Loucy (cell line): ENCODE results near the gene SNRNP25.

ENCODE experiments used
- H2AFZ ChIP-seq: fragments of 200-600 bp; sonication (generic); 2 replicates; pipeline ENCODE4 v1.6.0; 2016; ENCODE audit warnings: antibody characterized with exemption, mild to moderate bottlenecking, low read length, moderate library complexity
- H3F3A ChIP-seq: fragments of 200-600 bp; 2 replicates; pipeline ENCODE4 v1.6.0; 2016; ENCODE audit warnings: antibody characterized with exemption, low read depth, mild to moderate bottlenecking
- H3K27me3 ChIP-seq: fragments of 200-600 bp; sonication (generic); 2 replicates; pipeline ENCODE4 v1.6.1; 2014; ENCODE audit warnings: low read length, mild to moderate bottlenecking; ENCODE audit not compliant: insufficient read depth, poor library complexity, severe bottlenecking
- H3K36me3 ChIP-seq: fragments of 200-600 bp; sonication (generic); 2 replicates; pipeline ENCODE4 v1.6.1; 2016; ENCODE audit warnings: low read length; ENCODE audit not compliant: insufficient read depth
- H3K4me1 ChIP-seq: fragments of 200-600 bp; sonication (generic); 2 replicates; pipeline ENCODE4 v1.5.1; 2014; ENCODE audit warnings: low read length, mild to moderate bottlenecking; ENCODE audit not compliant: insufficient read depth, poor library complexity, severe bottlenecking
- H3K4me2 ChIP-seq: fragments of 200-600 bp; sonication (generic); 2 replicates; pipeline ENCODE4 v1.6.0; 2014; ENCODE audit warnings: antibody characterized with exemption, low read length, low read depth, mild to moderate bottlenecking; ENCODE audit not compliant: poor library complexity, severe bottlenecking
- H3K4me3 ChIP-seq: fragments of 200-600 bp; sonication (generic); 2 replicates; pipeline ENCODE4 v1.5.1; 2014; ENCODE audit warnings: low read length, mild to moderate bottlenecking, mixed read lengths; ENCODE audit not compliant: poor library complexity, severe bottlenecking
- H3K79me2 ChIP-seq: fragments of 200-600 bp; sonication (generic); 2 replicates; pipeline ENCODE4 v1.6.1; 2014; ENCODE audit warnings: low read length; ENCODE audit not compliant: insufficient read depth
- H3K9ac ChIP-seq: fragments of 200-600 bp; sonication (generic); 2 replicates; pipeline ENCODE4 v1.6.0; 2014; ENCODE audit warnings: mild to moderate bottlenecking, low read depth, low read length, moderate library complexity; ENCODE audit not compliant: poor library complexity, severe bottlenecking
- H3K9me2 ChIP-seq: fragments of 200-600 bp; sonication (generic); replicated peaks from 2 replicates; pipeline ENCODE4 v1.6.1; 2016; ENCODE audit warnings: low read depth, low read length, mixed read lengths
- H3K9me3 ChIP-seq: fragments of 200-600 bp; sonication (generic); 2 replicates; pipeline ENCODE4 v1.6.1; 2014; ENCODE audit warnings: mild to moderate bottlenecking, antibody characterized with exemption, low read length, low read depth; ENCODE audit not compliant: insufficient read depth
- H4K20me1 ChIP-seq: fragments of 200-600 bp; sonication (generic); 2 replicates; pipeline ENCODE4 v1.6.0; 2014; ENCODE audit warnings: antibody characterized with exemption, low read length, mild to moderate bottlenecking; ENCODE audit not compliant: insufficient read depth, poor library complexity, severe bottlenecking
- EZH2phosphoT487 ChIP-seq: fragments of 200-600 bp; IDR thresholded peaks from 2 replicates; pipeline ENCODE4 v1.6.1; 2018; ENCODE audit warnings: antibody characterized with exemption, mild to moderate bottlenecking, moderate library complexity, borderline replicate concordance
- TF ChIP-seq, protein P1 (sequence below): fragments of 200-600 bp; sonication (generic); conservative IDR thresholded peaks from 2 replicates; pipeline ENCODE4 v1.5.1; 2014; ENCODE audit warnings: mild to moderate bottlenecking, antibody characterized with exemption, low read length

SNRNP25 gene

DNA sequence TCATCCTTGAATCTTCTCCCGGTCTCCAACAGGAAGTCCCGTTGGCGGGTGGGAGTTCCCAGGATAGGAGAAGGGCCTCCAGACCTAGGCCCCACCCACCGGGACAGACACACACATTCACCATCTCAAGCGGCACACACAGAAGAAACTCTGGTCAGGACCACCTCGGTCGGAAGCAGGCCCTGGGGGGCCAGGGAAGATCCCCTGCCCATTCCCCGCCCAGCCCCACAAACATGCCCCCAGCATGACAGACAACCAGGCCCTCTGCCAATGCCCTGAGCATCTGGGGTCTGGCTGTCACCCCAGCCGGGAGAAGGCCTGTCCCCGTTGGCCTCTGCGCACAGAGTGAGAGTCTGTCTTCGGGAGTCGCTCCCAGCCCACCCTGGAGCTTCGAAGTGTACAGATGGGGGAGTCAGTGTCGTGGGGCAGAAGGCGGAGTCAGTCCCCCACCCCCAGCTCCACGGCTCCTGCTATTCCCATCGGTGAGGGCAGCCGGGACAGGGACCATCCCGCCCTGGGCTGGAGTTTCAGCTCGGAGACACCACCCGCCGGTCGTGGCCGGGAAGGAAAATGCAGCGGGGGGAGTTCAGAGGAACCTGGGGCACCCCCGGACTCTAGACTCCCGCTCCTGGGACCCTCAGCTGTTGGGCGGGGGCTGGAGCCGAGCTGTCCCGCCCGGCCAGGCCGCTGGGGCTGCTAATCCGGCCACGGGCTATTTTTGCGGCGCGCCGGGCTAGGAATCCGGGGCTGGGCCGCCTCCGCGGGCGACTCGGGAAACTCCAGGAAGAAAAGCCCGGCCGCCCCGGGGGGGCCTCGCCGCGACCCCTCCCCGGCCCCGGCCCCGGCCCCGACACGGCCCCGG is 18.1 kb downstream of the SNRNP25 start:
- Histone ChIP-seq H3K9me2 (no peaks in the 10 kb centered on the region), H3K27me3 (no peaks in the 10 kb centered on the region), H3K9me3 (no peaks in the 10 kb centered on the region), H3K4me2 (no peak overlapping the region), H3F3A (no peaks in the 10 kb centered on the region), H3K36me3 (no peaks in the 10 kb centered on the region), H3K4me3 (no peak overlapping the region), H3K79me2 (peaks cover 2% of the 10 kb centered on the region; the same call in 1 of the 2 replicates), H2AFZ (no peak overlapping the region), H3K9ac (no peak overlapping the region), H4K20me1 (no peaks in the 10 kb centered on the region), H3K4me1 (peaks cover 24% of the 10 kb centered on the region)
- TF ChIP-seq, protein P1, sequence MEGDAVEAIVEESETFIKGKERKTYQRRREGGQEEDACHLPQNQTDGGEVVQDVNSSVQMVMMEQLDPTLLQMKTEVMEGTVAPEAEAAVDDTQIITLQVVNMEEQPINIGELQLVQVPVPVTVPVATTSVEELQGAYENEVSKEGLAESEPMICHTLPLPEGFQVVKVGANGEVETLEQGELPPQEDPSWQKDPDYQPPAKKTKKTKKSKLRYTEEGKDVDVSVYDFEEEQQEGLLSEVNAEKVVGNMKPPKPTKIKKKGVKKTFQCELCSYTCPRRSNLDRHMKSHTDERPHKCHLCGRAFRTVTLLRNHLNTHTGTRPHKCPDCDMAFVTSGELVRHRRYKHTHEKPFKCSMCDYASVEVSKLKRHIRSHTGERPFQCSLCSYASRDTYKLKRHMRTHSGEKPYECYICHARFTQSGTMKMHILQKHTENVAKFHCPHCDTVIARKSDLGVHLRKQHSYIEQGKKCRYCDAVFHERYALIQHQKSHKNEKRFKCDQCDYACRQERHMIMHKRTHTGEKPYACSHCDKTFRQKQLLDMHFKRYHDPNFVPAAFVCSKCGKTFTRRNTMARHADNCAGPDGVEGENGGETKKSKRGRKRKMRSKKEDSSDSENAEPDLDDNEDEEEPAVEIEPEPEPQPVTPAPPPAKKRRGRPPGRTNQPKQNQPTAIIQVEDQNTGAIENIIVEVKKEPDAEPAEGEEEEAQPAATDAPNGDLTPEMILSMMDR = no peak
- no peak for TF ChIP-seq EZH2phosphoT487

DNA sequence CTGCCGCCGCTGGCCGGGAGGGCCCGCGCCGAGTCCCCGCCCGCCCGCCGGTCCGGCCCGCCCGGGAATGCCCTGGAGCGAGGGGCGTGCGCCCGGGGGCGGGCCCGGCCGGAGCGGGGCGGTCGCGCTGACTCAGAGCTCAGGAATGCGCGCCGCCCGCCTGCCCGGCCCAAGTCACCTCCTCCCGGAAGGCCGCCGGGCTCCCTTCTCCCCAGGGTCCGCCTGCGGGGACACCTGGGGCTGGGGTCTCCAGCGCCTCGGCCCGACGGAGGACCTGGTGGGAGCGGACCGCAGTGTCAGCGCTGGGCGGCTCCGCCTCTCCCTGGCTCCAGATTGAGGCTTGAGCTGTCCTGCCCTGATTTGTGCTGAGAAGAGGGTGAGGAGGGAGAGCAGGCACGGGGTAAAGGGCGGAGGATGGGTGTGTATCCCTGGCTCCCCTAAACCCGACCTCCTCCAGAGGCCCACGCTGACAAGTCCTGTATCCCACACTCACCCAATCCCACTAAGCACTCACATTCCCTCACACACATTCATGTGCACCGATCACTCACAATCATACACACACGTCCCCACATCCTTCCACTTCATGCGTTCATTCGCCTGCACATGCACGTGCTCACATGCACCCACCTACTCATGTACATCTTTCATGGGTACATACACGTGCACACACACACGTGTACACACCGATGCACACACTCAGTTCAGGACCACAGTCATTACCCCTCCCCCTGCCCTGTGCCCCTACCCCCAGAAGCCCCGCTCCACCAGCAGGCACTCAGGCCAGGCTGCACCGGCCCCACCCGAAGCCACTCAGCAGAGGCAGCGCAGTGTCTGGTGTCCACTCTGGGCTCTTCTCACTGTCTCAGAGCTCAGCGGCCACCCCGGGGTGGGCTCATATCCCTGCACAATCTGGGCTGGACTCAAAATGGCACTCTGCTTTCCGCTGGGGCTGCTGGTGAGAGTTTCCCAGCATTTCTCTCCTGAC is 19.2 kb downstream of the SNRNP25 start, which contains the start of gene RHBDF1:
RHBDF1 (minus strand) TSS at position 71 of the 988 bp plus-strand sequence. CDS start 7,616 bp downstream, outside the sequence.
- Histone ChIP-seq H3K4me1 (peaks cover 28% of the 10 kb centered on the region), H4K20me1 (no peaks in the 10 kb centered on the region), H3K9me2 (no peaks in the 10 kb centered on the region), H3K4me2 (no peak within 1 kb of the TSS), H3K4me3 (no peak within 1 kb of the TSS), H3F3A (no peaks in the 10 kb centered on the region), H3K9ac (no peak within 1 kb of the TSS), H3K79me2 (peaks cover 7% of the 10 kb centered on the region; the same call in 1 of the 2 replicates), H3K36me3 (no peaks in the 10 kb centered on the region), H3K27me3 (no peaks in the 10 kb centered on the region), H2AFZ (no peak within 1 kb of the TSS), H3K9me3 (no peaks in the 10 kb centered on the region)
- TF ChIP-seq, protein P1 = no peak
- TF ChIP-seq EZH2phosphoT487 = no peak

DNA sequence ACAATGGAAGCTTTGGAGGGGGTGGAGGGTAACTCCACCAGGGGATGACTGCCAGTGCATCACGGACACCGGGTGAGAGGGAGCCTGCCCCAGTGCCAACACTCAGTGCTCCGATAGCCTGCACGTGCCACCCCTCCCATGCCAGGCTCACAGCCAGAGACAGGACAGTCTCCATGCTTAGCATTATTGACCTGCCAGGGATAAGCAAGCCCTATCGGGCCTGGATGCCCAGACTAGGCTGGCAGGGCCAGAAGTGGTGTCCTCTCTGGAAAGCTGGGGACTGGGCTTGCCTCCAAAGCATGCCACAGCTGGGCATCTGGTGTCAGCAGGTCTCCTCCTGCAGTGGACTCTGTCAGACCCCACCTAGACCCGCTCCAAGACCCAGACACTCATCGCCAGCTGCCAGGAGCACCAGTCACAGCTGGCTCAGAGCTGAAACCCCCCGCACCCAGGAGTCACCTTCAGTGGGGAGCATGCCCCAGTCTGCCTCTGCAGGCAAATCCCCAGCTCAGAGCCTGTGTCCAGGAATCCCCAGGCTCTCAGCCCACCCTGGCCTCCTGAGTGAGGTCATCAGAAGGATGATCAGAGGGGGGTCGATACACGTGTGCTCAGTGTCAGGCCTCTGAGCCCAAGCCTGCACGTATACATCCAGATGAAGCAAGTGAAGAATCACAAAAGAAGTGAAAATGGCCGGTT is 20.6 kb downstream of the SNRNP25 start:
- no peaks in the 10 kb centered on the region for H3K9me3 ChIP-seq
- no peak overlapping the region for H2AFZ ChIP-seq
- TF ChIP-seq EZH2phosphoT487 = no peak
- TF ChIP-seq, protein P1 = no peak
- H3K27me3 ChIP-seq = no peaks in the 10 kb centered on the region
- no peak overlapping the region for H3K4me3 ChIP-seq
- no peak overlapping the region for H3K4me2 ChIP-seq
- H3K4me1 ChIP-seq = peaks cover 22% of the 10 kb centered on the region
- H3K9me2 ChIP-seq = no peaks in the 10 kb centered on the region
- no peaks in the 10 kb centered on the region for H3F3A ChIP-seq
- no peak overlapping the region for H3K9ac ChIP-seq
- no peaks in the 10 kb centered on the region for H4K20me1 ChIP-seq
- no peaks in the 10 kb centered on the region for H3K36me3 ChIP-seq
- peaks cover 17% of the 10 kb centered on the region for H3K79me2 ChIP-seq
